Activated naive CD8-positive, alpha-beta T cell treated with anti-CD3 and anti-CD28 coated beads, Interleukin-2, amount 50 U/mL, for 24 hours (primary cell): ENCODE results near the gene TAF1.
"Not testable (repeated sequence)": the region's sequence is repeated elsewhere in the genome, so short reads cannot be mapped to it uniquely, and the experiment has no call there.

Source experiments
- ATAC-seq: fragments of 150-1000 bp; cut with Tn5 transposase; one replicate; pipeline ENCODE4 v1.10.0; 2021
- DNase-seq: peaks from one replicate; pipeline ENCODE4 v3.0.0; 2021
- H3K27ac Mint-ChIP-seq: one replicate; pipeline ENCODE4 v1.8.0; 2021; ENCODE audit warnings: mild to moderate bottlenecking, mixed read lengths
- H3K27me3 Mint-ChIP-seq: one replicate; pipeline ENCODE4 v1.8.0; 2021; ENCODE audit warnings: mixed read lengths
- H3K36me3 Mint-ChIP-seq: one replicate; pipeline ENCODE4 v1.8.0; 2021; ENCODE audit warnings: low read depth, mixed read lengths
- H3K4me1 Mint-ChIP-seq: one replicate; pipeline ENCODE4 v1.8.0; 2021; ENCODE audit warnings: mixed read lengths
- H3K4me3 Mint-ChIP-seq: one replicate; pipeline ENCODE4 v1.8.0; 2021; ENCODE audit warnings: mild to moderate bottlenecking, moderate library complexity, mixed read lengths
- H3K9me3 Mint-ChIP-seq: one replicate; pipeline ENCODE4 v1.8.0; 2021; ENCODE audit warnings: mixed read lengths

Gene TAF1

GRCh38 chrX:71391725-71392124 lies 25.6 kb downstream of the TAF1 start:
- not testable (repeated sequence) for H3K27me3 Mint-ChIP-seq, H3K27ac Mint-ChIP-seq, H3K4me3 Mint-ChIP-seq, DNase-seq, H3K4me1 Mint-ChIP-seq, ATAC-seq, H3K9me3 Mint-ChIP-seq
- H3K36me3 Mint-ChIP-seq = peaks cover 52% of the 10 kb centered on the region

GRCh38 chrX:71393919-71394318 lies 27.8 kb downstream of the TAF1 start:
- DNase-seq (no peak), ATAC-seq (no peak)
- Mint-ChIP-seq H3K36me3 (peaks cover 56% of the 10 kb centered on the region), H3K9me3 (no peaks in the 10 kb centered on the region), H3K27me3 (no peaks in the 10 kb centered on the region), H3K27ac (no peak overlapping the region), H3K4me1 (peaks cover 2% of the 10 kb centered on the region), H3K4me3 (no peak overlapping the region)

GRCh38 chrX:71396576-71396975 lies 30.4 kb downstream of the TAF1 start:
- H3K36me3 Mint-ChIP-seq = peaks cover 49% of the 10 kb centered on the region
- H3K27me3 Mint-ChIP-seq = no peaks in the 10 kb centered on the region
- DNase-seq (no peak), ATAC-seq (no peak)
- no peaks in the 10 kb centered on the region for H3K9me3 Mint-ChIP-seq
- no peak overlapping the region for H3K27ac Mint-ChIP-seq
- H3K4me1 Mint-ChIP-seq = peaks cover 6% of the 10 kb centered on the region
- no peak overlapping the region for H3K4me3 Mint-ChIP-seq

- Mint-ChIP-seq H3K4me1 (peaks cover 4% of the 10 kb centered on the region), H3K9me3 (no peaks in the 10 kb centered on the region), H3K36me3 (peaks cover 30% of the 10 kb centered on the region), H3K27me3 (no peaks in the 10 kb centered on the region), H3K27ac (peak overlapping the region; percentile 4), H3K4me3 (no peak overlapping the region)
- DNase-seq (no peak), ATAC-seq (peak; percentile 49)
Measured at GRCh38 chrX:71400710-71401109, 34.6 kb downstream of the TAF1 start.

GRCh38 chrX:71416260-71416659 lies 50.1 kb downstream of the TAF1 start:
- not testable (repeated sequence) for H3K9me3 Mint-ChIP-seq, H3K27ac Mint-ChIP-seq, ATAC-seq, H3K4me1 Mint-ChIP-seq, DNase-seq, H3K27me3 Mint-ChIP-seq, H3K4me3 Mint-ChIP-seq
- H3K36me3 Mint-ChIP-seq = peaks cover 18% of the 10 kb centered on the region

- peaks cover 24% of the 10 kb centered on the region for H3K36me3 Mint-ChIP-seq
Measured at GRCh38 chrX:71420686-71421085, 54.5 kb downstream of the TAF1 start.

GRCh38 chrX:71432733-71433132 lies 66.6 kb downstream of the TAF1 start:
- DNase-seq (no peak), ATAC-seq (no peak)
- no peaks in the 10 kb centered on the region for H3K9me3 Mint-ChIP-seq
- no peak overlapping the region for H3K27ac Mint-ChIP-seq
- peaks cover 14% of the 10 kb centered on the region for H3K36me3 Mint-ChIP-seq
- no peak overlapping the region for H3K4me3 Mint-ChIP-seq
- no peaks in the 10 kb centered on the region for H3K27me3 Mint-ChIP-seq
- no peaks in the 10 kb centered on the region for H3K4me1 Mint-ChIP-seq

More at GRCh38 chrX:71420686-71421085, 54.5 kb downstream of the TAF1 start:
- ATAC-seq = no peak
- no peaks in the 10 kb centered on the region for H3K27me3 Mint-ChIP-seq
- no peaks in the 10 kb centered on the region for H3K4me1 Mint-ChIP-seq
- H3K27ac Mint-ChIP-seq = no peak overlapping the region
- H3K4me3 Mint-ChIP-seq = no peak overlapping the region
- no peak for DNase-seq
- H3K9me3 Mint-ChIP-seq = no peaks in the 10 kb centered on the region

- peaks cover 36% of the 10 kb centered on the region for H3K36me3 Mint-ChIP-seq
- ATAC-seq = no peak
- no peak overlapping the region for H3K4me3 Mint-ChIP-seq
- peak overlapping the region; percentile 71 for H3K27ac Mint-ChIP-seq
- peaks cover 2% of the 10 kb centered on the region for H3K4me1 Mint-ChIP-seq
- no peaks in the 10 kb centered on the region for H3K27me3 Mint-ChIP-seq
- H3K9me3 Mint-ChIP-seq = no peaks in the 10 kb centered on the region
- no peak for DNase-seq
Measured at GRCh38 chrX:71438750-71439149, 72.6 kb downstream of the TAF1 start.

- ATAC-seq = no peak
- Mint-ChIP-seq H3K36me3 (peaks cover 35% of the 10 kb centered on the region), H3K27ac (peak overlapping the region; percentile 71), H3K4me3 (no peak overlapping the region), H3K9me3 (no peaks in the 10 kb centered on the region), H3K4me1 (peaks cover 2% of the 10 kb centered on the region), H3K27me3 (no peaks in the 10 kb centered on the region)
- DNase-seq = no peak
Measured at GRCh38 chrX:71439420-71439819, 73.3 kb downstream of the TAF1 start.

- Mint-ChIP-seq H3K4me3 (no peak overlapping the region), H3K36me3 (peaks cover 33% of the 10 kb centered on the region), H3K27me3 (no peaks in the 10 kb centered on the region), H3K4me1 (peaks cover 2% of the 10 kb centered on the region), H3K27ac (no peak overlapping the region), H3K9me3 (no peaks in the 10 kb centered on the region)
- DNase-seq (no peak), ATAC-seq (no peak)
Measured at GRCh38 chrX:71439896-71440295, 73.7 kb downstream of the TAF1 start.

- H3K27ac Mint-ChIP-seq = no peak overlapping the region
- no peaks in the 10 kb centered on the region for H3K27me3 Mint-ChIP-seq
- H3K9me3 Mint-ChIP-seq = no peaks in the 10 kb centered on the region
- H3K4me3 Mint-ChIP-seq = no peak overlapping the region
- peaks cover 33% of the 10 kb centered on the region for H3K36me3 Mint-ChIP-seq
- peaks cover 2% of the 10 kb centered on the region for H3K4me1 Mint-ChIP-seq
- no peak for ATAC-seq
- DNase-seq = no peak
Measured at GRCh38 chrX:71440401-71440800, 74.2 kb downstream of the TAF1 start.

GRCh38 chrX:71441809-71442208 lies 75.7 kb downstream of the TAF1 start:
- not testable (repeated sequence) for H3K27ac Mint-ChIP-seq, H3K4me3 Mint-ChIP-seq, H3K9me3 Mint-ChIP-seq, ATAC-seq, H3K4me1 Mint-ChIP-seq, DNase-seq, H3K27me3 Mint-ChIP-seq
- H3K36me3 Mint-ChIP-seq = peaks cover 34% of the 10 kb centered on the region

- Mint-ChIP-seq H3K4me3 (no peak overlapping the region), H3K4me1 (no peaks in the 10 kb centered on the region), H3K27ac (no peak overlapping the region), H3K9me3 (no peaks in the 10 kb centered on the region), H3K27me3 (no peaks in the 10 kb centered on the region), H3K36me3 (peaks cover 11% of the 10 kb centered on the region)
- no peak for DNase-seq
- no peak for ATAC-seq
Measured at GRCh38 chrX:71450433-71451106, 84.4 kb downstream of the TAF1 start.

GRCh38 chrX:71451518-71451917 lies 85.4 kb downstream of the TAF1 start:
- not testable (repeated sequence) for H3K4me3 Mint-ChIP-seq, H3K9me3 Mint-ChIP-seq, H3K27ac Mint-ChIP-seq, H3K4me1 Mint-ChIP-seq, H3K27me3 Mint-ChIP-seq, ATAC-seq, DNase-seq
- peaks cover 11% of the 10 kb centered on the region for H3K36me3 Mint-ChIP-seq

- DNase-seq (no peak), ATAC-seq (no peak)
- no peak overlapping the region for H3K4me3 Mint-ChIP-seq
- H3K27ac Mint-ChIP-seq = no peak overlapping the region
- no peaks in the 10 kb centered on the region for H3K27me3 Mint-ChIP-seq
- H3K4me1 Mint-ChIP-seq = no peaks in the 10 kb centered on the region
- H3K36me3 Mint-ChIP-seq = peaks cover 20% of the 10 kb centered on the region
- no peaks in the 10 kb centered on the region for H3K9me3 Mint-ChIP-seq
Measured at GRCh38 chrX:71453056-71453455, 86.9 kb downstream of the TAF1 start.

GRCh38 chrX:71454222-71454621 lies 88.1 kb downstream of the TAF1 start:
- no peaks in the 10 kb centered on the region for H3K27me3 Mint-ChIP-seq
- no peak for DNase-seq
- H3K4me3 Mint-ChIP-seq = no peak overlapping the region
- H3K4me1 Mint-ChIP-seq = no peaks in the 10 kb centered on the region
- peaks cover 23% of the 10 kb centered on the region for H3K36me3 Mint-ChIP-seq
- no peak for ATAC-seq
- no peak overlapping the region for H3K27ac Mint-ChIP-seq
- H3K9me3 Mint-ChIP-seq = no peaks in the 10 kb centered on the region
